K562 (cell line): Measurements from ENCODE around the gene SLITRK6. TPM values are rescaled to one million over a fixed set of nuclear protein-coding genes. Genes with fewer than 3 reads are reported as not detected.

Experiments
- ATAC-seq: fragments of 200-7000 bp; cut with Tn5 transposase; 3 replicates; pipeline ENCODE4 v1.9.1; 2020; ENCODE audit warnings: moderate library complexity
- BruUV-seq: library from RNA; stranded (reverse); fragments of 400-500 nt; replicated peaks from 2 replicates; lab custom pipeline; 2021; lab: Mats Ljungman, UMichigan
- CTCF ChIA-PET: fragments of 300-600 bp; formaldehyde crosslinking; extraction: SDS; loops from one replicate; lab custom pipeline; 2021; ENCODE audit warnings: low intra/inter-chr PET ratio; lab: Yijun Ruan, JAX
- POLR2A ChIA-PET: fragments of 300-600, 350-650 bp; sonication (Branson Sonifier 250); formaldehyde crosslinking; extraction: SDS; loops from one replicate; lab custom pipeline; 2021; ENCODE audit warnings: antibody characterized with exemption, inconsistent platforms; lab: Yijun Ruan, JAX
- DNase-seq, 4 experiments: peaks; one replicate each; pipeline versions ENCODE4 v3.0.0 to v3.0.0-alpha.2; 2011 to 2018; ENCODE audit warnings: low spot score in 3 of 4, mixed read lengths in 3 of 4; ENCODE audit errors: extremely low read depth in 1 of 4
- FAIRE-seq: peaks from 2 replicates; lab custom pipeline; 2011; peaks lifted over from hg19 to GRCh38; lab: Jason Lieb, UNC
- H2AFZ ChIP-seq: 2 replicates; pipeline ENCODE4 v1.6.0; 2011; ENCODE audit warnings: low read depth, low read length, control low read depth, inconsistent platforms
- H3K27ac ChIP-seq: fragments of 200-600 bp; 3 replicates; pipeline ENCODE4 v1.8.0; 2011; ENCODE audit warnings: low read depth, mild to moderate bottlenecking, control low read depth, inconsistent platforms, low read length, moderate library complexity, mixed read lengths; ENCODE audit errors: extremely low read depth
- H3K27me3 ChIP-seq, 2 experiments: fragments of 300-600 bp in 1 of 2; 2 replicates in 1 of 2; 3 replicates in 1 of 2; pipeline versions ENCODE4 v1.6.0 to v1.8.0; 2011; ENCODE audit warnings: inconsistent platforms in 2 of 2, low read length in 2 of 2, mild to moderate bottlenecking in 1 of 2, mixed read lengths in 1 of 2, moderate library complexity in 1 of 2; ENCODE audit not compliant: control insufficient read depth in 2 of 2, insufficient read depth in 2 of 2
- H3K36me3 ChIP-seq: fragments of 300-600 bp; 3 replicates; pipeline ENCODE4 v1.8.0; 2011; ENCODE audit warnings: mild to moderate bottlenecking, low read length, inconsistent platforms; ENCODE audit not compliant: control insufficient read depth, insufficient read depth
- H3K4me1 ChIP-seq, 2 experiments: fragments of 200-600 bp in 1 of 2; replicated peaks in 1 of 2; 2 replicates in 1 of 2; 3 replicates in 1 of 2; pipeline versions ENCODE4 v1.5.1 to v1.8.0; 2011; ENCODE audit warnings: inconsistent platforms in 2 of 2, low read length in 2 of 2, mild to moderate bottlenecking in 1 of 2, mixed read lengths in 1 of 2, moderate library complexity in 1 of 2; ENCODE audit not compliant: control insufficient read depth in 2 of 2, insufficient read depth in 2 of 2
- H3K4me2 ChIP-seq: 2 replicates; pipeline ENCODE4 v1.6.1; 2011; ENCODE audit warnings: low read length, control low read depth, inconsistent platforms, mixed read lengths; ENCODE audit not compliant: insufficient read depth
- H3K4me3 ChIP-seq: fragments of 200-600 bp; sonication (generic), shearing (Covaris generic); 2 replicates; pipeline ENCODE4 v1.5.1; 2016; ENCODE audit warnings: control low read depth, inconsistent platforms
- H3K79me2 ChIP-seq: fragments of 200-600 bp; 3 replicates; pipeline ENCODE4 v1.8.0; 2011; ENCODE audit warnings: low read length, inconsistent platforms; ENCODE audit not compliant: control insufficient read depth, insufficient read depth
- H3K9ac ChIP-seq, 2 experiments: 2 replicates each; pipeline versions ENCODE4 v1.6.0 to v1.6.1; 2011; ENCODE audit warnings: low read depth in 2 of 2, low read length in 2 of 2, control low read depth in 1 of 2, inconsistent platforms in 1 of 2, mild to moderate bottlenecking in 1 of 2, mixed read lengths in 1 of 2; ENCODE audit not compliant: insufficient read depth in 1 of 2
- H3K9me1 ChIP-seq: one replicate; pipeline ENCODE4 v1.6.0; 2011; ENCODE audit warnings: inconsistent platforms, mild to moderate bottlenecking, low read length, moderate library complexity; ENCODE audit not compliant: control insufficient read depth, insufficient read depth
- H3K9me3 ChIP-seq: replicated peaks from 2 replicates; pipeline ENCODE4 v1.5.1; 2011; ENCODE audit warnings: low read depth, low read length, inconsistent platforms; ENCODE audit not compliant: control insufficient read depth, insufficient read depth
- H4K20me1 ChIP-seq: replicated peaks from 2 replicates; pipeline ENCODE4 v1.6.1; 2011; ENCODE audit warnings: low read length, inconsistent platforms, mixed read lengths; ENCODE audit not compliant: control insufficient read depth, insufficient read depth
- BDP1 ChIP-seq: IDR thresholded peaks from 3 replicates; pipeline ENCODE4 v1.6.1; 2011; ENCODE audit not compliant: insufficient read length, insufficient read depth
- CEBPZ ChIP-seq: fragments of 150-350 bp; IDR thresholded peaks from 2 replicates; pipeline ENCODE4 v1.6.1; 2014; ENCODE audit warnings: low read depth, mild to moderate bottlenecking, low read length, borderline replicate concordance
- E2F8 ChIP-seq: fragments of 450-650 bp; IDR thresholded peaks from 2 replicates; pipeline ENCODE4 v1.7.1; 2018; ENCODE audit warnings: mild to moderate bottlenecking, low read depth; ENCODE audit not compliant: partially characterized antibody
- ELF1 ChIP-seq: fragments of 200-800 bp; sonication (Bioruptor generic); IDR thresholded peaks from 2 replicates; pipeline ENCODE4 v1.6.1; 2016; ENCODE audit warnings: missing genetic modification characterization, missing compliant biosample characterization
- WGBS: fragments of 100-300 bp; shearing (Covaris generic); methylation state at CpG from one replicate; pipeline ENCODE4 v1.1.6; 2016; ENCODE audit warnings: low coverage, mixed read lengths; ENCODE audit not compliant: insufficient coverage; ENCODE audit errors: missing lambda C conversion rate; 5-methylcytosine and 5-hydroxymethylcytosine counted together
- in situ Hi-C: fragments of 300-500 bp; cut with MboI; formaldehyde crosslinking; loops from 4 replicates; pipeline ENCODE4 v1.15.0; 2018; ENCODE audit warnings: inconsistent platforms, mixed read lengths
- intact Hi-C: fragments of 100-400 bp; cut with micrococcal nuclease; formaldehyde crosslinking; loops from 2 replicates; pipeline ENCODE4 v1.14.2; 2022
- polyA plus RNA-seq, 8 experiments: library from polyadenylated mRNA; depleted of rRNA in 4 of 8; stranded (reverse) in 5 of 8; unstranded in 3 of 8; fragments of >200 nt; fragmentation: Nextera tagmentation in 2 of 8; fragmentation: Illumina TruSeq in 1 of 8; extraction: Ambion mirVana in 2 of 8; extraction: Trizol in 1 of 8; gene quantifications; 2 replicates each; pipeline versions ENCODE4 v1.2.1 to v1.2.3, GENCODE V29; 2011 to 2014; ENCODE audit warnings: inconsistent platforms in 1 of 8, missing spikeins in 1 of 8
- total RNA-seq, 7 experiments: library from RNA; depleted of rRNA in 6 of 7; stranded (reverse); fragments of >200 nt in 6 of 7; fragmentation: Illumina TruSeq in 2 of 7; extraction: Trizol in 2 of 7; gene quantifications; 2 replicates each; pipeline versions ENCODE4 v1.2.1 to v1.2.3, GENCODE V29; 2011 to 2021; ENCODE audit warnings: low replicate concordance in 1 of 7

SLITRK6 gene
- total and polyA plus RNA-seq, 9 of the 15 experiments (the other 6 are each of a cell fraction or from before 2014, with no cell fraction given), result 0.01 to 0.04 TPM; not detected in 7

GRCh38 chr13:85798556-85798955 lies 663 bp downstream of the SLITRK6 start (continued):
- no peak for TF ChIP-seq CEBPZ

- no peaks in the 10 kb centered on the region for H3K9me1 ChIP-seq
- no peak for TF ChIP-seq ELF1 (tag)
- TF ChIP-seq BDP1, result no peak
- no peak for TF ChIP-seq E2F8
- H3K9me3 ChIP-seq, result no peaks in the 10 kb centered on the region
- no peaks in the 10 kb centered on the region for H3K27me3 ChIP-seq
- FAIRE-seq, result no peak
- in situ Hi-C loops (no loop called here), intact Hi-C loops (no loop called here)
- H3K4me2 ChIP-seq, result no peak overlapping the region
- no TSS peak for BruUV-seq
- H3K9ac ChIP-seq, result no peak overlapping the region
- H3K4me3 ChIP-seq, result no peak overlapping the region
- POLR2A ChIA-PET, result no interaction called here
- no peak overlapping the region for H3K27ac ChIP-seq
- H3K36me3 ChIP-seq, result no peaks in the 10 kb centered on the region
- H4K20me1 ChIP-seq, result no peaks in the 10 kb centered on the region
- WGBS, result 0% methylated on average over 4 of the region's 4 CpGs
- no peak overlapping the region for H2AFZ ChIP-seq
- ATAC-seq, result no peak
- H3K4me1 ChIP-seq, result no peaks in the 10 kb centered on the region
- DNase-seq, result no peak
- H3K79me2 ChIP-seq, result no peaks in the 10 kb centered on the region
- CTCF ChIA-PET, result no interaction called here
These were observed 1.9 kb downstream of the SLITRK6 start for GRCh38 chr13:85797311-85797710.
